Renal cortex interstitium (tissue), 11 donors: ENCODE data around the gene DDX11. TPM values are rescaled to one million over a fixed set of nuclear protein-coding genes. Genes with fewer than 3 reads are reported as not detected.
"Not testable (repeated sequence)": the region's sequence is repeated elsewhere in the genome, so short reads cannot be mapped to it uniquely, and the experiment has no call there.

Experiments
- DNase-seq, 11 donors: peaks; one replicate each; pipeline ENCODE4 v3.0.0-alpha.2; 2013; ENCODE audit warnings: low read depth in 9 of 11, low spot score in 4 of 11; ENCODE audit errors: extremely low read depth in 1 of 11
- polyA plus RNA-seq, 3 donors: library from polyadenylated mRNA; unstranded; fragments of 120-200 nt; gene quantifications; one replicate each; pipeline ENCODE4 v1.2.1, GENCODE V29; 2013; ENCODE audit not compliant: insufficient read length in 3 of 3

The DDX11 gene
- polyA plus RNA-seq, 3 donors = 44.1 to 76.4 (median 46.2) TPM

- DNase-seq = peak in 4 of 11 donors; percentile 17 to 70 (median 48)
Measured at GRCh38 chr12:31117203-31118011, 43.7 kb downstream of the DDX11 start.

GRCh38 chr12:31118347-31119191 is 44.9 kb downstream of the DDX11 start:
- peak in 7 of 11 donors; percentile 52 to 78 (median 68) for DNase-seq

GRCh38 chr12:31119192-31119802 is 45.6 kb downstream of the DDX11 start:
- no peak for DNase-seq

GRCh38 chr12:31119803-31120211 is 46.1 kb downstream of the DDX11 start:
- DNase-seq = no peak

- DNase-seq = no peak
Measured at GRCh38 chr12:31120392-31121008, 46.8 kb downstream of the DDX11 start.

GRCh38 chr12:31121022-31121728 is 47.5 kb downstream of the DDX11 start:
- DNase-seq = not testable (repeated sequence)

- DNase-seq = no peak
Measured at GRCh38 chr12:31122481-31122880, 48.8 kb downstream of the DDX11 start.

GRCh38 chr12:31124158-31124557 is 50.5 kb downstream of the DDX11 start:
- not testable (repeated sequence) for DNase-seq

- not testable (repeated sequence) for DNase-seq
Measured at GRCh38 chr12:31125171-31125570, 51.5 kb downstream of the DDX11 start.

GRCh38 chr12:31127209-31127848 is 53.7 kb downstream of the DDX11 start:
- DNase-seq = not testable (repeated sequence)

GRCh38 chr12:31136581-31136980 is 62.9 kb downstream of the DDX11 start:
- not testable (repeated sequence) for DNase-seq

- DNase-seq = not testable (repeated sequence)
Measured at GRCh38 chr12:31144768-31145167, 71.1 kb downstream of the DDX11 start.

GRCh38 chr12:31145296-31145695 is 71.6 kb downstream of the DDX11 start:
- DNase-seq = not testable (repeated sequence)

- not testable (repeated sequence) for DNase-seq
Measured at GRCh38 chr12:31147415-31147814, 73.8 kb downstream of the DDX11 start.

- DNase-seq = not testable (repeated sequence)
Measured at GRCh38 chr12:31150766-31151165, 77.1 kb downstream of the DDX11 start.
